Hindlimb muscle (tissue), 1 donor: ENCODE results near the gene ANO4. TPM values are rescaled to one million over a fixed set of nuclear protein-coding genes. Genes with fewer than 3 reads are reported as not detected.

Experiments
- DNase-seq: peaks from one replicate; pipeline ENCODE4 v3.0.0-alpha.2; 2013
- polyA plus RNA-seq: library from polyadenylated mRNA; unstranded; fragments of 120-200 nt; gene quantifications from one replicate; pipeline ENCODE4 v1.2.1, GENCODE V29; 2013; ENCODE audit not compliant: insufficient read length

The ANO4 gene
- polyA plus RNA-seq, 1 donor: 0.80 TPM

DNA sequence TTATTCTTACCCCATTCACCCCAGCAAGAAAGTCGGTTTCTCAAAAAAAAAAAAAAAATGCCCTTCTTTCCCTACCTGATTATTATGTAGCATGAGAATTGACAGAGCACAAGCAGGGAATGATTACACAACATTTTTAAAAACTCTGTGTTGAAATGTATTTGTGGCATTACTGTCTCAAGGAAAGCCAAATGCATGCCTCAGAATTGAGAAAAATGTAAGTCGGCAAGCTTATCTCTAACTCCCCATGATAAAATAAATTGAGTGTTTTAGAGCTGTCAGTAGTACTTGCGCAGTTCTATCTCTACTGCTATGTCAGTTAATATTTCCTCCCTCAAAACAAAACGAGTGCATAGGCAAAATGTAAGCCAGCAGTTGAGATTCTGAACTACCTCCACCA, 25.7 kb downstream of the ANO4 start:
- no peak for DNase-seq

GRCh38 chr12:100823963-100824362, 29.4 kb downstream of the ANO4 start:
- no peak for DNase-seq

DNA sequence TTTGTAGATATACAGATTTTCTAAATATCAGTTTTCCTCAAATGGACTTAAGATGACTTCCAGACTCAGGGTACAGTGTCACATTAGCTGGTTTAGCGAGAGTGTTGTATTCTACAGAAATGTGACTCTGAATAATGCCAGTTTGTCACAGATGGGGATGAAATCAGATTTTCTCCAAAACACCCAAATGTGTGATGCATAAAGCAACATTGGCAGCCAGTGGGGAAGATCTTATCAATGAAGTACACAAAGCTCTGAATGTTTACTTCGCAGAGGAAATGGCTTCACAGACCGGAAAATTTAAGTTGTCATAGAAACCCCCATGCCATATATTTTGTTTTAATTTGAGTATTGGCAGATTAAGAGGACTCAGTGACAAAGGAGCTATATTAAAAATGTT, 29.9 kb downstream of the ANO4 start:
- no peak for DNase-seq

GRCh38 chr12:100826323-100826722, 31.7 kb downstream of the ANO4 start:
- peak; percentile 25 for DNase-seq

DNA sequence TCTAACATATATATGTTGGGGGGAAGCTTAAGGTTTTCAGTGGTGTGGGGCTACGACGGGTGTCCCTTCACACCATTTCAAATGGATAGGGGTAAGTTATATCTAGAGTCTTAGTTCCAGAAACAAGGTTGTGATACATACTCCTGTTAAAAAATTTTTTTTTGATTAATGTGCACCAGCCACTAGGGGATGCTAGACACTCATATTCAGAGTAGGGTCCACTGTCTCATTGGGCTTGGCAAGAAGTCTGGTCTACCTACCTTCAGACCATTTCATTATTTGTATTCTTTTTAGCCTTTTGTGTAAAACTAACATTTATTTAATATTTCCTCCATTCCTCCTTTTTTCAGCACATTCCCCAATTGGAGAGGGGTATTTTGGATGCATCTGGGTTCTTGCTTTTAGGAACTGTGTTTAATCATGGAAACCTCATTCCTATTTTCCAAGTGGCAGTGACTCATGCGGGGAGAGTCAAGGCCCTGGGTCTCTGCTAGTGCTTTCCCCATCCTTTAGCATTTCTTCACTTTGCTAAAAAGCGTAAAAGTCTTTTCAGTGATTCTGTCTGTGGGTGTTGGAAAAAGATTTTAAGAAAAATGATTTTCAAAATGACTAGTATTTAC, 33.4 kb downstream of the ANO4 start:
- no peak for DNase-seq

- DNase-seq: no peak
These were observed 35.6 kb downstream of the ANO4 start for GRCh38 chr12:100830003-100830795.

GRCh38 chr12:100833282-100833681, 38.7 kb downstream of the ANO4 start:
- no peak for DNase-seq

- DNase-seq: no peak
These were observed 46.2 kb downstream of the ANO4 start for GRCh38 chr12:100840748-100841147.

DNA sequence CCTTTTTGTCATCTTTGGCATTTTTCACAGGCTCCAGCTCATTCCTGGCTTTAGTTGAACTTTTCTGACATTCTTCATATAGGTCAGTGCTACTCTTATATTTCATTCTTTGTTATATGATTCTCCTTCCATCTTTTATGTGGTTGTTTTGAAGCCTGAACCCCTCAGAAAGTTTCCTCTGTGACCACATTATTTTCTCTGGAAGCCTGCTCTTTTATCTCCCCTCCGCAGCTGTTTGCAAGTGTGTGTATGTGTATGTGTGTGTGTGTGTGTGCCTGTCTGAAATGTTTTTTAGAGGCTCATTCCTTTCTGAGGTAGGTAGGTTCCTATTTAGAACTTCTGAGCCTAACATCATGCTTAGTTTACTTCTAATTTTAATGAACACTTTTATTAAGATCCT, 47.6 kb downstream of the ANO4 start:
- DNase-seq: no peak

DNA sequence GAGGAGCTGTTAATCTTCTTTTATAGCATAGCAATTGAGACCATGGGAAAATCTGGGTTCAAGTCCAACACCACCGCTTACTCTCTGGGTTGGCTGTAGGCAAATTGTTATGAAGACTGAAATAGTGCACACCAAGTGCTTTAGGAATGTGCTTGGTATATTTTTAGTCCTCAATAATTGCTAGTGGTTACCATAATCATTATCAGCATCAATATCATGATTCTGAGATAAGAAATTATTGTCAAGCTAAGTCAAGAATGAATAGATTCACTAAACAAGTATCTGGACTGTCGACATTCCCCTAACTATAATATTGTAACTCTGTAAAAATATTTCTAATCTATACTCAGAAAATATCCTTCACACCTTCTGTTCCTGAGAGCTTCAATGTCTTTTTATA, 48.5 kb downstream of the ANO4 start:
- DNase-seq: no peak

- DNase-seq: no peak
These were observed 50.5 kb downstream of the ANO4 start for GRCh38 chr12:100845095-100845494.

DNA sequence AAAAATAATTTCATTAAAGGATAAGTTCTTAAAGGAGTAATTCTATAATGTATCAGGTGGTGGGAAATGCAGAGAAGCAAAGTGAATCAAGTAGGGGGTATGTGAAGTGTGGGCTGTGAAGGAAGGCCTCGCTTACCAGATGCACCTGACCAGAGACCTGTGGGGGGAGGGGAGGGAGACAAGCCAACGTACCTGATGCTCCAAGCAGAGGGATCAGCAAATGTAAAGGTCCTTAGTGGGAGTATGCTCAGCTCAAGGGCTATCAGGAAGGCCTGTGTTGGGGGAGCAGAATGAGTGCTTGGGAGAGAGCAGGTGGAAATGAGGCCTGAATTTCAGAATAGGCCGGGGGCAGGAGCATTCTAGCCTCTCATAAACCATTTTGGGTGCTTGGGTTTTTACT, 57.1 kb downstream of the ANO4 start:
- no peak for DNase-seq

GRCh38 chr12:100857418-100857817, 62.8 kb downstream of the ANO4 start:
- no peak for DNase-seq

DNA sequence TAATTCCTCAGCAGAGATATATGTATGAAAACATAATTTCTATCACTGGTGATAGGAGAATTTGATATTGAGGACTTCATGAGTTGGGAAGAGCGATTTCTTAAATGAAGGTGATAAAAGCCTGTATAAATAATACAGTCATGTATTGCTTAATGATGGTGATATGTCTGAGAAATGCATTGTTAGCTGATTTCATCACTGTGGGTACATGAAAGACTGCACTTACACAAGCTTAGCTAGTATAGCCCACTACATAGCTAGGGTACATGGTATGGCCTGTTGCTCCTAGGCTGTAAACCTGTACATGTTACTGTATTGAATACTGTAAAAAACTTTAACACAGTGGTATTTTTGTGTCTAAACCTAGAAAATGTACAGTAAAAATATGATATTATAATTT, 63.4 kb downstream of the ANO4 start:
- no peak for DNase-seq

GRCh38 chr12:100858656-100859055, 64.1 kb downstream of the ANO4 start:
- no peak for DNase-seq

DNA sequence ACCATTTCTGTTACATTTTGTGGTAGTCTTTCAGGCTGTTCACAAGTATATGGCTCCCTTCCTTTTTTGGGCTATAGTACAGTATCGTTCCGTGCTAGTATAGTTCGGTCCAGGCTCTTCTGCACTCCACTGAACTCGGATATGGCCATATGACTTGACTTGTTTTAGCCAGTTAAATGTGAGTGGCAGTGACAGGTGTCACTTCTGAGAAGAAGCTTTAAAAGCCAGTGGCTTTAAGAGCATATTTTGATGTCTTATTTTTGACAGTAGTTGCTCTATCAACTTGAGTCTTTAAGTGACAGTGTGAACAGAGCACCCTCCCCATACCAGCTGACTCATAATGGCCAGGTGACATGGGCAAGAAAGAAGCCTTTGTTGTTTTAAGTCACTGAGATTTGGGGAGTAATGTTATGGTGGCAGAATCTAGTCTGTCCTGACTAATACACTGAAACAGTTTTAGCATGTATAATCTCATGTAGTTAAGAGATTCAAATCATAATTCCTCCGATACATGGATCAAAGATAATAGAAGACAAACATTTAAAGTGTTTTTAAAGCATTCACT, 64.6 kb downstream of the ANO4 start:
- DNase-seq: no peak

- no peak for DNase-seq
These were observed 66.0 kb downstream of the ANO4 start for GRCh38 chr12:100860611-100861010.

DNA sequence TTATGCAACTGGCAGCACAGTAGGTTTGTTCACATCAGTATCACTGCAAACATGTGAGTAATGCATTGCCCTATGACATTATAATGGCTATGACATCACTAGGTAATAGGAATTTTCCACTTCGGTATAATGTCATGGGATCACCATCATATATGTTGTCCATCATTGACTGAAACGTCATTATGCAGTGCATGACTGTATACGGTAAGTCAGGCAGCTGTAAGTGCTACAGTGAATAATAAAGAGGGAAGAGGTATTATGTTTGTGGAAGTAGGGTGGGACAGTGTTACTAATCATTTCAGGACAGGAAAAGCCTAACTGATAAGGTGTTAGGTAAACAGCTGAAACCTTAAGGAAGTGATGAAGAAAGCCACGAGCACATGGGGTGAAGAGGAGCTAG, 68.1 kb downstream of the ANO4 start:
- DNase-seq: no peak

DNA sequence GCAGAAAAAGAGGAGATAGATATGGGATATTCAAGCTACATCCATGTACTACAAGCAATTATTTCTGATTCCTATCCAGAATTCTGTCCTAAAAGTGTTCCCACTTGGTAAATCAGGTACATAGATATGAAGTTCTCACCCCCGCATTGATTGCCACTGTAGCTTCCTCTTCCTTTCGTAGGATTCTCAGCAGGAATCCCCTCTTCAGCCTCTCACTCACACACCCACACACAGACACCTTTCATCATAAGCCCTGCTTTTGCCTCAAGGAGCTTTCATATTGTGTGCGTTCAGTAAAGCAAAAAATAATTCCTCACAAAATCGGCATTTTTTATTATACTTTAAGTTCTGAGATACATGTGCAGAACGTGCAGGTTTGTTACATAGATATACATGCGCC, 69.8 kb downstream of the ANO4 start:
- no peak for DNase-seq

DNA sequence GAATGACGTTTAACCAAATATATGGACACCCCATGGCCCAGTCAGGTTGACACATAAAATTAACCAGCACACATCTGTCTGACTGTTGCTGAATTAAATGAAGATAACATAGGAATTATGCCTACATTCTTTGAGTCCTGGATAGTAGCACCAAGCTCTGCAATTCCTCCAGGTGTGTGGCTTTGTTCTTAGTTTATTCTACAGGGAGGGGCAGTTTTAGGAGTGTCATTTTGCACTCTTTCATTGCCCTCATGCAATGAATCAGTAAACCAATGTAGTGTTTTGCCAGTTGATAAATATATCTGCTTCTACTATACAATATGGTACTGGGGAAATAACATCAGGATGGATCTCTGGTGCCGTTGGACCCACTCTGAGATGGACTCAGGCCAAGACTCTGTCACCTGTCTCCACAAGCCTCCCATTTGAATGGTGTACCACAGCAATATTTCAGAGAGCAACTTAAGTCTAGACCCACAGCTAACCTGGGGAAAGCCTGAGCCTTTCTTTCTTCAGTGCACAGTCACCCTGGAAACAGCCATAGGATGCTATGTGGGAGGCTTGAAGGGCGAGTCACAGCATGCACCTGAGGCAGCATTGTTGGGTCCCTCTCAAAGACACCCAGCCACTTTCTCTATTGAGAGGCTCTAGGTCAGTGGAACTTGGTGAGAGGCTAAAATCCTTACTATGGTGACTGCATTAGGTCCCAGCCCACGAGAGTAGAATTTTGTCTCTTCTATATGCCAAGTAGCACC, 73.2 kb downstream of the ANO4 start:
- no peak for DNase-seq

DNA sequence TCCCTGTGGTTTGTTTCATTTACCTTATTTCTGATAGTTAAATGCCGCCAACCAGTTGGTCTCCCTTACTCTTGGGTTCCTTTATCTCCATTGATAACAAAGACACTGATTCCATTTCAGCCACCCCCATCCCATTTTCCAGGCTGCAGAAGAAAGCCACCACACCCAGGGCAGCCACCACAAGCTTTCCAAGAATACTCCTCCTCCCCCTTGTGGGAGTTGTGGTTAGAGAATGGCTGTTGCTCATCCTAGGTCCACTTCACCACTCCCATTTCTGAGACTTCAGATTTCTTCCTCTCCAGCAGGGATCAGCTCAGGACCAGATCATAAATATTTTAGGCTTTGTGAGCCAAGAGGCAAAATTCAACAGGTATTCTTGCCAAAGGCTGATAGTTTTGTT, 73.9 kb downstream of the ANO4 start:
- no peak for DNase-seq

DNA sequence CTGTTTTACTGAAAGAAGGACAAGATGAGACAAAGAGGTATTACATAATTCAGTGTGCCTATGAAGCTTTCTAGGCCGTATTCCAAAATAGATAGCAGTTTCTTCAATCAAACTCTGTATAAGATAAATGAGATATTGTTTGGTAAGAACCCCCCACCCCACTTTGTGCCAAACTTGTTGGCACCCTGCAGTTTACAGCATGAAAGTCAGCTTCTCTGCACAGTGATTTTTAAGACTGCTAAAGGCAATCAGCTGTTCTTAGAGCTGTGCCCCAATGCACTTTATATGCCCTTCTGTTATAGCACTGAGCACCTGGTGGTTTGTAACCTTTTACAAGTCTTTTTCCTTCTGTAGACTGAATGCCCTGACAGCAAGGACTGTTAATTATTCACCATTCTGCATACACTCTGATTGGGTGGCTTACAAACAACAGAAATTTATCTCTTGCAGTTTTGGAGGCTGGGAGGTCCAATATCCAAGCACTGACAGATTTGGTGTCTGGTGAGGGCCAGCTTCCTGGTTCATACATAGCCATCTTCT, 76.7 kb downstream of the ANO4 start:
- DNase-seq: no peak

- no peak for DNase-seq
These were observed 80.6 kb downstream of the ANO4 start for GRCh38 chr12:100875156-100875555.
